ENCODE measurements around the gene ZDHHC7.
"Not testable (repeated sequence)": the region's sequence is repeated elsewhere in the genome, so short reads cannot be mapped to it uniquely, and the experiment has no call there.

GRCh38 chr16:84938616-84939015 is 72.7 kb downstream of the ZDHHC7 start:
- TF ChIP-seq MAX (IDR thresholded peaks at IDR 0.05); CTCF (IDR thresholded peaks at IDR 0.05; ENCODE audit: low read depth, low read length, missing input control); ATF3 (IDR thresholded peaks at IDR 0.05); REST (IDR thresholded peaks at IDR 0.05); JUND (IDR thresholded peaks at IDR 0.05); GABPA (IDR thresholded peaks at IDR 0.05 in 1 of 2, conservative IDR thresholded peaks at IDR 0.05 in 1 of 2); SP1 (IDR thresholded peaks at IDR 0.05): not testable (repeated sequence)

Measured in liver (tissue), 3 donors.